HEK293T (cell line): Measurements from ENCODE around the gene SETD5.
A peak's percentile ranks its signal among the peaks of the same experiment; 100 is the strongest.

ENCODE experiments used
- CTCF ChIA-PET: fragments of 350-600 bp; formaldehyde crosslinking; extraction: SDS; loops from one replicate; lab custom pipeline; 2021; ENCODE audit warnings: antibody characterized with exemption, inconsistent platforms; lab: Yijun Ruan, JAX
- POLR2A ChIA-PET: fragments of 350-600 bp; formaldehyde crosslinking; extraction: SDS; loops from one replicate; lab custom pipeline; 2020; ENCODE audit warnings: antibody characterized with exemption, inconsistent platforms; lab: Yijun Ruan, JAX
- DNase-seq: peaks from one replicate; pipeline ENCODE4 v3.0.0; 2012; ENCODE audit warnings: mixed read lengths; ENCODE audit errors: extremely low spot score
- ARNT ChIP-seq: fragments of 450-650 bp; IDR thresholded peaks from 2 replicates; pipeline ENCODE4 v1.6.1; 2017; ENCODE audit warnings: mild to moderate bottlenecking
- BHLHE40 ChIP-seq: fragments of 450-650 bp; IDR thresholded peaks from 2 replicates; pipeline ENCODE4 v1.6.1; 2016; ENCODE audit warnings: mild to moderate bottlenecking, moderate library complexity, borderline replicate concordance
- CTBP1 ChIP-seq: fragments of 450-650 bp; IDR thresholded peaks from 2 replicates; pipeline ENCODE4 v1.6.1; 2016; ENCODE audit warnings: borderline replicate concordance
- ELF4 ChIP-seq: fragments of 450-650 bp; IDR thresholded peaks from 2 replicates; pipeline ENCODE4 v1.6.1; 2017; ENCODE audit warnings: antibody characterized with exemption
- FOXA1 ChIP-seq: fragments of 450-650 bp; IDR thresholded peaks from 2 replicates; pipeline ENCODE4 v1.6.1; 2016; ENCODE audit warnings: mild to moderate bottlenecking
- FOXK2 ChIP-seq: fragments of 450-650 bp; IDR thresholded peaks from 2 replicates; pipeline ENCODE4 v1.6.1; 2016; ENCODE audit warnings: mild to moderate bottlenecking
- FOXM1 ChIP-seq: fragments of 450-650 bp; IDR thresholded peaks from 2 replicates; pipeline ENCODE4 v1.6.1; 2017; ENCODE audit warnings: mild to moderate bottlenecking, borderline replicate concordance
- HDGF ChIP-seq: fragments of 450-650 bp; IDR thresholded peaks from 2 replicates; pipeline ENCODE4 v1.6.1; 2017; ENCODE audit warnings: antibody characterized with exemption, borderline replicate concordance
- L3MBTL2 ChIP-seq: fragments of 450-650 bp; conservative IDR thresholded peaks from 2 replicates; pipeline ENCODE4 v1.6.1; 2016; ENCODE audit warnings: mild to moderate bottlenecking
- LEF1 ChIP-seq: fragments of 450-650 bp; IDR thresholded peaks from 2 replicates; pipeline ENCODE4 v1.6.1; 2017; ENCODE audit warnings: mild to moderate bottlenecking, borderline replicate concordance
- NFRKB ChIP-seq: fragments of 450-650 bp; IDR thresholded peaks from 2 replicates; pipeline ENCODE4 v1.6.1; 2016; ENCODE audit warnings: mild to moderate bottlenecking, moderate library complexity
- PKNOX1 ChIP-seq: fragments of 450-650 bp; IDR thresholded peaks from 2 replicates; pipeline ENCODE4 v1.6.1; 2016
- SP1 ChIP-seq: fragments of 450-650 bp; IDR thresholded peaks from 2 replicates; pipeline ENCODE4 v1.6.1; 2017
- SUZ12 ChIP-seq: fragments of 450-650 bp; IDR thresholded peaks from 2 replicates; pipeline ENCODE4 v1.6.1; 2016; ENCODE audit warnings: mild to moderate bottlenecking
- TARDBP ChIP-seq: fragments of 450-650 bp; IDR thresholded peaks from 2 replicates; pipeline ENCODE4 v1.6.1; 2016
- ZNF384 ChIP-seq: fragments of 450-650 bp; IDR thresholded peaks from 2 replicates; pipeline ENCODE4 v1.6.1; 2016

SETD5 gene

GRCh38 chr3:9397332-9397905, at the start of gene SETD5:
Gene SETD5 (plus strand): TSS chr3:9397615. CDS start chr3:9428939, 31,324 bp downstream.
- CTCF ChIA-PET, result interaction anchor here (0.5 kb wide), 1 partner anchor 26 kb away, joined by 4 read pairs; no protein-coding TSS in a partner anchor

GRCh38 chr3:9347887-9348286, 49.5 kb upstream of the SETD5 start:
- DNase-seq, result no peak
- ChIA-PET CTCF (no interaction called here), POLR2A (no interaction called here)
- TF ChIP-seq LEF1 (no peak), SUZ12 (no peak), L3MBTL2 (no peak), HDGF (no peak), FOXA1 (no peak), FOXK2 (no peak), PKNOX1 (no peak), BHLHE40 (no peak), NFRKB (no peak), CTBP1 (no peak), FOXM1 (no peak), ARNT (no peak), TARDBP (no peak), SP1 (no peak), ELF4 (no peak), ZNF384 (no peak)

More at GRCh38 chr3:9397332-9397905, at the start of gene SETD5:
- no peak for TF ChIP-seq FOXM1
- TF ChIP-seq ARNT, result 0 out of 2 replicates have a peak, but pooled peaks have one; percentile 41
- no peak for TF ChIP-seq ZNF384
- no peak for TF ChIP-seq NFRKB
- no peak for TF ChIP-seq SP1
- TF ChIP-seq LEF1, result no peak
- POLR2A ChIA-PET, result interaction anchor here (1.2 to 3.5 kb wide), 10 partner anchors 10 to 55 kb away, joined by 3 to 46 read pairs (median 10); partner anchors contain the start of gene THUMPD3
- peak; percentile 82 for DNase-seq

GRCh38 chr3:9349321-9350117, 47.9 kb upstream of the SETD5 start:
- ChIA-PET CTCF (interaction anchor here (0.6 kb wide), 1 partner anchor 77 kb away, joined by 6 read pairs; no protein-coding TSS in a partner anchor), POLR2A (interaction anchor here (1.0 kb wide), 1 partner anchor 47 kb away, joined by 3 read pairs; no protein-coding TSS in a partner anchor)
- no peak for DNase-seq
- TF ChIP-seq FOXK2, result no peak
- no peak for TF ChIP-seq FOXA1
- no peak for TF ChIP-seq NFRKB
- no peak for TF ChIP-seq SUZ12
- no peak for TF ChIP-seq L3MBTL2
- TF ChIP-seq LEF1, result no peak
- TF ChIP-seq FOXM1, result no peak
- no peak for TF ChIP-seq CTBP1
- TF ChIP-seq TARDBP, result no peak
- no peak for TF ChIP-seq PKNOX1

- TF ChIP-seq LEF1 (no peak), HDGF (no peak), FOXK2 (no peak), NFRKB (no peak), ELF4 (no peak), FOXA1 (no peak), L3MBTL2 (no peak), BHLHE40 (no peak), CTBP1 (no peak), FOXM1 (no peak), ARNT (no peak), TARDBP (no peak), ZNF384 (no peak), SP1 (no peak), SUZ12 (no peak), PKNOX1 (no peak)
- DNase-seq, result no peak
- ChIA-PET CTCF (no interaction called here), POLR2A (interaction anchor here (0.7 to 3.2 kb wide), 2 partner anchors 10 to 292 kb away, joined by 3 to 34 read pairs; partner anchors contain the start of gene THUMPD3)
Measured at GRCh38 chr3:9351709-9352126, 45.7 kb upstream of the SETD5 start.

- ChIA-PET POLR2A (interaction anchor here (1.0 to 3.2 kb wide), 2 partner anchors 9 to 44 kb away, joined by 4 to 34 read pairs; partner anchors contain the start of gene THUMPD3), CTCF (interaction anchor here (0.7 to 1.3 kb wide), 13 partner anchors 9 to 646 kb away, joined by 3 to 16 read pairs (median 3); partner anchors contain the start of gene THUMPD3)
- DNase-seq, result peak; percentile 70
- no peak for TF ChIP-seq FOXM1
- no peak for TF ChIP-seq L3MBTL2
- TF ChIP-seq ZNF384, result no peak
- TF ChIP-seq FOXA1, result no peak
- no peak for TF ChIP-seq NFRKB
- TF ChIP-seq TARDBP, result no peak
- TF ChIP-seq HDGF, result no peak
- TF ChIP-seq LEF1, result no peak
- no peak for TF ChIP-seq BHLHE40
- no peak for TF ChIP-seq SP1
- TF ChIP-seq SUZ12, result no peak
Measured at GRCh38 chr3:9352917-9353752, 44.3 kb upstream of the SETD5 start.
